Neural cell (in vitro differentiated cells): ENCODE measurements around the gene LRRC61. TPM values are rescaled to one million over a fixed set of nuclear protein-coding genes. Genes with fewer than 3 reads are reported as not detected.

Experiments
- H2AFZ ChIP-seq: fragments of 200-600, 300-800 bp; sonication (generic), shearing (Covaris generic); 2 replicates; pipeline ENCODE4 v1.6.0; 2014; ENCODE audit warnings: low read depth, mild to moderate bottlenecking, antibody characterized with exemption, low read length, moderate library complexity
- H3F3A ChIP-seq: fragments of 200-600 bp; shearing (Covaris generic); 2 replicates; pipeline ENCODE4 v1.6.1; 2016; ENCODE audit warnings: mild to moderate bottlenecking, moderate library complexity, mixed read lengths, antibody characterized with exemption, low read length; ENCODE audit not compliant: insufficient read depth, poor library complexity, severe bottlenecking
- H3K27ac ChIP-seq: fragments of 200-600, 300-800 bp; sonication (generic), shearing (Covaris generic); 2 replicates; pipeline ENCODE4 v1.5.1; 2014; ENCODE audit warnings: mild to moderate bottlenecking, low read length, moderate library complexity
- H3K27me3 ChIP-seq: fragments of 300-800, 200-600 bp; sonication (generic), shearing (Covaris generic); 2 replicates; pipeline ENCODE4 v1.6.0; 2014; ENCODE audit warnings: mild to moderate bottlenecking, low read depth, low read length, moderate library complexity; ENCODE audit not compliant: insufficient read depth
- H3K36me3 ChIP-seq: fragments of 300-800, 200-600 bp; sonication (generic), shearing (Covaris generic); 2 replicates; pipeline ENCODE4 v1.5.1; 2014; ENCODE audit warnings: mild to moderate bottlenecking, antibody characterized with exemption, low read length, moderate library complexity; ENCODE audit not compliant: insufficient read depth
- H3K4me2 ChIP-seq: fragments of 300-800, 200-600 bp; sonication (generic), shearing (Covaris generic); 2 replicates; pipeline ENCODE4 v1.6.0; 2014; ENCODE audit warnings: mild to moderate bottlenecking, low read length
- H3K4me3 ChIP-seq: fragments of 300-800, 200-600 bp; sonication (generic), shearing (Covaris generic); 2 replicates; pipeline ENCODE4 v1.5.1; 2014; ENCODE audit warnings: mild to moderate bottlenecking, low read length, moderate library complexity
- H3K79me2 ChIP-seq: fragments of 200-600 bp; shearing (Covaris generic); replicated peaks from 2 replicates; pipeline ENCODE4 v1.6.0; 2014; ENCODE audit warnings: mild to moderate bottlenecking, low read length, moderate library complexity; ENCODE audit not compliant: insufficient read depth
- H3K9ac ChIP-seq: fragments of 300-800, 200-600 bp; sonication (generic), shearing (Covaris generic); 2 replicates; pipeline ENCODE4 v1.6.1; 2016; ENCODE audit warnings: mild to moderate bottlenecking, low read length, mixed read lengths
- H3K9me2 ChIP-seq: fragments of 200-600 bp; shearing (Covaris generic); 2 replicates; pipeline ENCODE4 v1.6.1; 2016; ENCODE audit warnings: mild to moderate bottlenecking, low read length, mixed read lengths; ENCODE audit not compliant: insufficient read depth
- H3K9me3 ChIP-seq: fragments of 200-600, 300-800 bp; sonication (generic), shearing (Covaris generic); 2 replicates; pipeline ENCODE4 v1.6.1; 2016; ENCODE audit warnings: mild to moderate bottlenecking, mixed run types, low read length, moderate library complexity, mixed read lengths
- H4K20me1 ChIP-seq: fragments of 200-600 bp; shearing (Covaris generic); 2 replicates; pipeline ENCODE4 v1.6.1; 2016; ENCODE audit warnings: mild to moderate bottlenecking, mixed run types; ENCODE audit not compliant: insufficient read depth
- EP300 ChIP-seq: fragments of 450-650 bp; conservative IDR thresholded peaks from 2 replicates; pipeline ENCODE4 v1.6.1; 2014; ENCODE audit warnings: antibody characterized with exemption, mild to moderate bottlenecking, moderate library complexity; ENCODE audit not compliant: poor library complexity, severe bottlenecking
- EZH2 ChIP-seq: fragments of 200-600, 300-800 bp; shearing (Covaris generic), sonication (generic); IDR thresholded peaks from 2 replicates; pipeline ENCODE4 v1.6.1; 2014; ENCODE audit warnings: antibody characterized with exemption, low read length, borderline replicate concordance, mild to moderate bottlenecking; ENCODE audit not compliant: insufficient read depth, poor library complexity, severe bottlenecking
- MXI1 ChIP-seq: fragments of 450-650 bp; conservative IDR thresholded peaks from 2 replicates; pipeline ENCODE4 v1.6.1; 2014; ENCODE audit warnings: antibody characterized with exemption, mild to moderate bottlenecking; ENCODE audit not compliant: poor library complexity, severe bottlenecking
- POLR2AphosphoS5 ChIP-seq: IDR thresholded peaks from 2 replicates; pipeline ENCODE4 v1.6.1; 2012
- RAD21 ChIP-seq: fragments of 450-650 bp; conservative IDR thresholded peaks from 2 replicates; pipeline ENCODE4 v1.6.1; 2014; ENCODE audit warnings: antibody characterized with exemption, mild to moderate bottlenecking, moderate library complexity
- SMC3 ChIP-seq: fragments of 450-650 bp; conservative IDR thresholded peaks from 2 replicates; pipeline ENCODE4 v1.6.1; 2014; ENCODE audit warnings: antibody characterized with exemption, mild to moderate bottlenecking, moderate library complexity; ENCODE audit not compliant: poor library complexity
- TAF1 ChIP-seq: IDR thresholded peaks from 2 replicates; pipeline ENCODE4 v1.6.1; 2012; ENCODE audit warnings: low read depth
- polyA plus RNA-seq: library from polyadenylated mRNA; depleted of rRNA; stranded (reverse); fragments of >200 nt; gene quantifications from 2 replicates; pipeline ENCODE4 v1.2.3, GENCODE V29; 2014
- TF ChIP-seq, protein P1 (sequence below): IDR thresholded peaks from 2 replicates; pipeline ENCODE4 v1.6.1; 2012; ENCODE audit warnings: borderline replicate concordance
- TF ChIP-seq, protein P2 (sequence below): fragments of 450-650 bp; IDR thresholded peaks from 2 replicates; pipeline ENCODE4 v1.5.1; 2014; ENCODE audit warnings: antibody characterized with exemption, mild to moderate bottlenecking, moderate library complexity; ENCODE audit not compliant: poor library complexity, severe bottlenecking

Gene LRRC61
- polyA plus RNA-seq, 1 donor from 2014 or later, result 5.0 TPM

DNA sequence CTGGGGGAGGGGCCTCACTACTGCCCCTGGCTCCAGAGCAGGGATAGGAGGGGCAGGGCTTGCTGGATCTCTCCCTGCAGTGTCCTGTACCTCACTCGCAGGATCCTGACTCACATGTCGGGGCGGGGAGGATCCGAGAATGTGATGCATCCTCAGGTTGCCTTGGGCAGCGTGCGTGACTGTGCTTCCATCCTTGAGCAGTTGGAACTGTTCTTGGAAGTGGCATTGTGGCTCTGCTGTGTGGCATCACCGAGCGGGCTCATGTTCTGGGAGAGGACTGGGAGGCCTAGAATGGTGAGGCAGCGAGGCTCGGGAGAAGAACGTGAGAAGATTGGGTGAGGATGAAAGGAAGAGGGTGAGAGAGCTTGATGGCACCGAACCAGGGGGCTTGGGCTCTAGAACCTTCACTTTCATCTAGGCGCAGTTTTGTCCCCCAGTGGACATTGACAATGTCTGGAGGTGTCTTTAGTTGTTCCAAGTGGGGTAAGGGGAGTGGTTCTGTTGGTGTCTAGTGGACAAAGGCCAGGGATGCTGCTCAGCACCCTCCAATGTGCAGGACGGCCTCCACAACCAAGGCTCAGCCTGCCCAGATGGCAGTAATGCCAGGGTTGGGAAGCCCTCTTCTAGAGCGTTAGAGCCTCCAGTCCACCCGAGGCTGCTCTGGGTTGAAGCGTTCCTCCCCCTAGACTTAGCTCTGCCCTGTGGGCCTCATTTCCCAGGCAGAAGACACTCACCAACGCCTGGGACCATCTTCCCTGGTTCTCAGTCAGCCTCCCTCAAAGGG, 9.9 kb downstream of the LRRC61 start:
- no peak overlapping the region for H3K4me2 ChIP-seq
- no peaks in the 10 kb centered on the region for H3F3A ChIP-seq
- H3K27ac ChIP-seq, result no peak overlapping the region
- no peaks in the 10 kb centered on the region for H3K79me2 ChIP-seq
- no peaks in the 10 kb centered on the region for H3K9me3 ChIP-seq
- H3K36me3 ChIP-seq, result no peaks in the 10 kb centered on the region
- no peak overlapping the region for H2AFZ ChIP-seq
- no peaks in the 10 kb centered on the region for H3K27me3 ChIP-seq
- H3K4me3 ChIP-seq, result no peak overlapping the region
- no peak overlapping the region for H3K9ac ChIP-seq
- H3K9me2 ChIP-seq, result no peaks in the 10 kb centered on the region
- TF ChIP-seq, protein P1, sequence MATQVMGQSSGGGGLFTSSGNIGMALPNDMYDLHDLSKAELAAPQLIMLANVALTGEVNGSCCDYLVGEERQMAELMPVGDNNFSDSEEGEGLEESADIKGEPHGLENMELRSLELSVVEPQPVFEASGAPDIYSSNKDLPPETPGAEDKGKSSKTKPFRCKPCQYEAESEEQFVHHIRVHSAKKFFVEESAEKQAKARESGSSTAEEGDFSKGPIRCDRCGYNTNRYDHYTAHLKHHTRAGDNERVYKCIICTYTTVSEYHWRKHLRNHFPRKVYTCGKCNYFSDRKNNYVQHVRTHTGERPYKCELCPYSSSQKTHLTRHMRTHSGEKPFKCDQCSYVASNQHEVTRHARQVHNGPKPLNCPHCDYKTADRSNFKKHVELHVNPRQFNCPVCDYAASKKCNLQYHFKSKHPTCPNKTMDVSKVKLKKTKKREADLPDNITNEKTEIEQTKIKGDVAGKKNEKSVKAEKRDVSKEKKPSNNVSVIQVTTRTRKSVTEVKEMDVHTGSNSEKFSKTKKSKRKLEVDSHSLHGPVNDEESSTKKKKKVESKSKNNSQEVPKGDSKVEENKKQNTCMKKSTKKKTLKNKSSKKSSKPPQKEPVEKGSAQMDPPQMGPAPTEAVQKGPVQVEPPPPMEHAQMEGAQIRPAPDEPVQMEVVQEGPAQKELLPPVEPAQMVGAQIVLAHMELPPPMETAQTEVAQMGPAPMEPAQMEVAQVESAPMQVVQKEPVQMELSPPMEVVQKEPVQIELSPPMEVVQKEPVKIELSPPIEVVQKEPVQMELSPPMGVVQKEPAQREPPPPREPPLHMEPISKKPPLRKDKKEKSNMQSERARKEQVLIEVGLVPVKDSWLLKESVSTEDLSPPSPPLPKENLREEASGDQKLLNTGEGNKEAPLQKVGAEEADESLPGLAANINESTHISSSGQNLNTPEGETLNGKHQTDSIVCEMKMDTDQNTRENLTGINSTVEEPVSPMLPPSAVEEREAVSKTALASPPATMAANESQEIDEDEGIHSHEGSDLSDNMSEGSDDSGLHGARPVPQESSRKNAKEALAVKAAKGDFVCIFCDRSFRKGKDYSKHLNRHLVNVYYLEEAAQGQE, result no peak
- TF ChIP-seq EZH2 (no peak), SMC3 (no peak), RAD21 (no peak), MXI1 (no peak), EP300 (no peak), POLR2AphosphoS5 (no peak), TAF1 (no peak)
- TF ChIP-seq, protein P2, sequence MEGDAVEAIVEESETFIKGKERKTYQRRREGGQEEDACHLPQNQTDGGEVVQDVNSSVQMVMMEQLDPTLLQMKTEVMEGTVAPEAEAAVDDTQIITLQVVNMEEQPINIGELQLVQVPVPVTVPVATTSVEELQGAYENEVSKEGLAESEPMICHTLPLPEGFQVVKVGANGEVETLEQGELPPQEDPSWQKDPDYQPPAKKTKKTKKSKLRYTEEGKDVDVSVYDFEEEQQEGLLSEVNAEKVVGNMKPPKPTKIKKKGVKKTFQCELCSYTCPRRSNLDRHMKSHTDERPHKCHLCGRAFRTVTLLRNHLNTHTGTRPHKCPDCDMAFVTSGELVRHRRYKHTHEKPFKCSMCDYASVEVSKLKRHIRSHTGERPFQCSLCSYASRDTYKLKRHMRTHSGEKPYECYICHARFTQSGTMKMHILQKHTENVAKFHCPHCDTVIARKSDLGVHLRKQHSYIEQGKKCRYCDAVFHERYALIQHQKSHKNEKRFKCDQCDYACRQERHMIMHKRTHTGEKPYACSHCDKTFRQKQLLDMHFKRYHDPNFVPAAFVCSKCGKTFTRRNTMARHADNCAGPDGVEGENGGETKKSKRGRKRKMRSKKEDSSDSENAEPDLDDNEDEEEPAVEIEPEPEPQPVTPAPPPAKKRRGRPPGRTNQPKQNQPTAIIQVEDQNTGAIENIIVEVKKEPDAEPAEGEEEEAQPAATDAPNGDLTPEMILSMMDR, result no peak
- no peaks in the 10 kb centered on the region for H4K20me1 ChIP-seq

DNA sequence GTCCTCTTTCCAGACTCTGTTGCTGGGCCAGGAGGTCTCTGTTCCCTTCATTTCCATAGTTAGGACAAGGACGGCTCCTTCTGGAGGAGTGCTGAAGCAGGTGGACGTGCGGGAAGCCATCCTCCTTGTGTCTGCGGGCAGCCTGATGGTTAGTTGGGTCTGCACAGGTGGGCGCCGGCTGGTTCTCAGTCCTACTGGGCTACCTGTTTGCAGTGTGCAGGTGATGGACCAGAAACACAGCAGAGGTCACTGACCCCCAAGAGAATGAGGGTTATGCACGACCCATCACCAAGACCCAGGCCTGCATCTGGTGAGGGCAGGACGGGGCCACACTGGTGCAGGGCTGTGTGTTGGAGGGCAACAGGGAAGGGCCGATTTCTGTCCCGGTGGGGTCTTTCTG, 10.5 kb downstream of the LRRC61 start:
- no peaks in the 10 kb centered on the region for H3K79me2 ChIP-seq
- no peaks in the 10 kb centered on the region for H3F3A ChIP-seq
- no peaks in the 10 kb centered on the region for H3K36me3 ChIP-seq
- no peaks in the 10 kb centered on the region for H3K27me3 ChIP-seq
- no peak overlapping the region for H3K4me3 ChIP-seq
- H4K20me1 ChIP-seq, result no peaks in the 10 kb centered on the region
- TF ChIP-seq, protein P1, result no peak
- TF ChIP-seq SMC3 (no peak), POLR2AphosphoS5 (no peak), MXI1 (no peak), RAD21 (no peak), EP300 (no peak), EZH2 (no peak), TAF1 (no peak)
- TF ChIP-seq, protein P2, result no peak
- H3K9me2 ChIP-seq, result no peaks in the 10 kb centered on the region
- no peaks in the 10 kb centered on the region for H3K9me3 ChIP-seq
- H2AFZ ChIP-seq, result no peak overlapping the region
- H3K27ac ChIP-seq, result no peak overlapping the region
- H3K9ac ChIP-seq, result no peak overlapping the region
- H3K4me2 ChIP-seq, result no peak overlapping the region
